ENCODE results near the gene KIZ.

GRCh38 chr20:21172626-21173025 is 46.7 kb downstream of the KIZ start:
- TF ChIP-seq SIN3A (IDR thresholded peaks at IDR 0.05; ENCODE audit: borderline replicate concordance, insufficient read depth, low read length) (no peak), POLR2AphosphoS5 (IDR thresholded peaks at IDR 0.05; ENCODE audit: low read depth, low read length) (no peak), TAF1 (IDR thresholded peaks at IDR 0.05; ENCODE audit: borderline replicate concordance, insufficient read depth, low read length) (no peak), FOXP2 (optimal IDR thresholded peaks at IDR 0.05; ENCODE audit: borderline replicate concordance, extremely low read depth, extremely low read length, insufficient read depth) (no peak)
- TF ChIP-seq, protein P1, sequence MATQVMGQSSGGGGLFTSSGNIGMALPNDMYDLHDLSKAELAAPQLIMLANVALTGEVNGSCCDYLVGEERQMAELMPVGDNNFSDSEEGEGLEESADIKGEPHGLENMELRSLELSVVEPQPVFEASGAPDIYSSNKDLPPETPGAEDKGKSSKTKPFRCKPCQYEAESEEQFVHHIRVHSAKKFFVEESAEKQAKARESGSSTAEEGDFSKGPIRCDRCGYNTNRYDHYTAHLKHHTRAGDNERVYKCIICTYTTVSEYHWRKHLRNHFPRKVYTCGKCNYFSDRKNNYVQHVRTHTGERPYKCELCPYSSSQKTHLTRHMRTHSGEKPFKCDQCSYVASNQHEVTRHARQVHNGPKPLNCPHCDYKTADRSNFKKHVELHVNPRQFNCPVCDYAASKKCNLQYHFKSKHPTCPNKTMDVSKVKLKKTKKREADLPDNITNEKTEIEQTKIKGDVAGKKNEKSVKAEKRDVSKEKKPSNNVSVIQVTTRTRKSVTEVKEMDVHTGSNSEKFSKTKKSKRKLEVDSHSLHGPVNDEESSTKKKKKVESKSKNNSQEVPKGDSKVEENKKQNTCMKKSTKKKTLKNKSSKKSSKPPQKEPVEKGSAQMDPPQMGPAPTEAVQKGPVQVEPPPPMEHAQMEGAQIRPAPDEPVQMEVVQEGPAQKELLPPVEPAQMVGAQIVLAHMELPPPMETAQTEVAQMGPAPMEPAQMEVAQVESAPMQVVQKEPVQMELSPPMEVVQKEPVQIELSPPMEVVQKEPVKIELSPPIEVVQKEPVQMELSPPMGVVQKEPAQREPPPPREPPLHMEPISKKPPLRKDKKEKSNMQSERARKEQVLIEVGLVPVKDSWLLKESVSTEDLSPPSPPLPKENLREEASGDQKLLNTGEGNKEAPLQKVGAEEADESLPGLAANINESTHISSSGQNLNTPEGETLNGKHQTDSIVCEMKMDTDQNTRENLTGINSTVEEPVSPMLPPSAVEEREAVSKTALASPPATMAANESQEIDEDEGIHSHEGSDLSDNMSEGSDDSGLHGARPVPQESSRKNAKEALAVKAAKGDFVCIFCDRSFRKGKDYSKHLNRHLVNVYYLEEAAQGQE (IDR thresholded peaks at IDR 0.05; ENCODE audit: insufficient read depth in 1 of 2, low read depth in 2 of 2, low read length in 2 of 2) = no peak

Measured in PFSK-1 (cell line).